GM12878 (cell line): ENCODE data around the gene FAM229A. TPM values are rescaled to one million over a fixed set of nuclear protein-coding genes. Genes with fewer than 3 reads are reported as not detected.

Experiments used
- BCL11A ChIP-seq: IDR thresholded peaks from 2 replicates; pipeline ENCODE4 v1.6.1; 2011; ENCODE audit warnings: low read depth, low read length
- BHLHE40 ChIP-seq, 2 experiments: fragments of 450-650 bp in 1 of 2; IDR thresholded peaks; 2 replicates each; pipeline ENCODE4 v1.6.1; 2011 to 2017; ENCODE audit warnings: low read depth in 2 of 2, borderline replicate concordance in 1 of 2, improper control_type of control experiment in 1 of 2, low read length in 1 of 2, mild to moderate bottlenecking in 1 of 2
- DPF2 ChIP-seq: fragments of 450-650 bp; IDR thresholded peaks from 2 replicates; pipeline ENCODE4 v1.6.1; 2017; ENCODE audit warnings: mild to moderate bottlenecking
- HDGF ChIP-seq: fragments of 450-650 bp; IDR thresholded peaks from 2 replicates; pipeline ENCODE4 v1.6.1; 2016; ENCODE audit warnings: antibody characterized with exemption
- IRF4 ChIP-seq: IDR thresholded peaks from 2 replicates; pipeline ENCODE4 v1.6.1; 2011; ENCODE audit warnings: low read depth, low read length
- MEF2B ChIP-seq: fragments of 450-650 bp; IDR thresholded peaks from 2 replicates; pipeline ENCODE4 v1.6.1; 2018; ENCODE audit warnings: mild to moderate bottlenecking, moderate library complexity; ENCODE audit not compliant: partially characterized antibody, poor library complexity, severe bottlenecking
- PML ChIP-seq: IDR thresholded peaks from 2 replicates; pipeline ENCODE4 v1.6.1; 2012; ENCODE audit warnings: low read length, inconsistent platforms
- POLR2A ChIP-seq: IDR thresholded peaks from 2 replicates; pipeline ENCODE4 v1.6.1; 2011; ENCODE audit warnings: low read depth, mild to moderate bottlenecking, low read length
- POLR2AphosphoS2 ChIP-seq: IDR thresholded peaks from 2 replicates; pipeline ENCODE4 v1.6.1; 2011; ENCODE audit warnings: low read depth, mild to moderate bottlenecking, low read length, improper control_type of control experiment, moderate library complexity
- POLR2AphosphoS5 ChIP-seq: IDR thresholded peaks from 2 replicates; pipeline ENCODE4 v1.6.1; 2011; ENCODE audit warnings: mild to moderate bottlenecking, low read length, inconsistent platforms
- RAD21 ChIP-seq: IDR thresholded peaks from 2 replicates; pipeline ENCODE4 v1.6.1; 2011; ENCODE audit warnings: mild to moderate bottlenecking, low read depth, low read length, moderate library complexity; ENCODE audit not compliant: insufficient read depth
- RCOR1 ChIP-seq: conservative IDR thresholded peaks from 2 replicates; pipeline ENCODE4 v1.6.1; 2012; ENCODE audit warnings: low read depth, low read length, improper control_type of control experiment
- RFX5 ChIP-seq: IDR thresholded peaks from 2 replicates; pipeline ENCODE4 v1.6.1; 2011; ENCODE audit warnings: low read depth, low read length, improper control_type of control experiment
- SMARCA5 ChIP-seq: fragments of 450-650 bp; IDR thresholded peaks from 2 replicates; pipeline ENCODE4 v1.6.1; 2017; ENCODE audit warnings: mild to moderate bottlenecking
- TCF3 ChIP-seq: IDR thresholded peaks from 2 replicates; pipeline ENCODE4 v1.6.1; 2012; ENCODE audit warnings: low read depth, mild to moderate bottlenecking, low read length, borderline replicate concordance; ENCODE audit not compliant: insufficient read depth
- WRNIP1 ChIP-seq: IDR thresholded peaks from 2 replicates; pipeline ENCODE4 v1.6.1; 2011; ENCODE audit warnings: low read depth, low read length, improper control_type of control experiment, borderline replicate concordance
- ZSCAN29 ChIP-seq: fragments of 450-650 bp; IDR thresholded peaks from 2 replicates; pipeline ENCODE4 v1.6.1; 2017; ENCODE audit warnings: mild to moderate bottlenecking, moderate library complexity
- polyA plus RNA-seq, 11 experiments: library from polyadenylated mRNA; depleted of rRNA in 4 of 11; unstranded in 6 of 11; stranded (reverse) in 5 of 11; fragments of >200 nt; fragmentation: Nextera tagmentation in 4 of 11; fragmentation: Illumina TruSeq in 1 of 11; extraction: Ambion mirVana in 4 of 11; extraction: Trizol in 1 of 11; gene quantifications; 1 replicate in 1 of 11; 2 replicates in 10 of 11; pipeline versions ENCODE4 v1.2.1 to v1.2.3, GENCODE V29; 2011 to 2016; ENCODE audit warnings: inconsistent platforms in 2 of 11, missing spikeins in 2 of 11, low read depth in 1 of 11
- total RNA-seq, 4 experiments: library from RNA; depleted of rRNA in 3 of 4; stranded (reverse); fragments of >200 nt in 3 of 4; fragmentation: Illumina TruSeq in 1 of 4; extraction: Trizol in 1 of 4; gene quantifications; 2 replicates each; pipeline versions ENCODE4 v1.2.1 to v1.2.3, GENCODE V29; 2013 to 2021
- TF ChIP-seq, protein P1 (sequence below): fragments of 450-650 bp; IDR thresholded peaks from 2 replicates; pipeline ENCODE4 v1.6.1; 2016; ENCODE audit warnings: mild to moderate bottlenecking
- TF ChIP-seq, protein P2 (sequence below): IDR thresholded peaks from 2 replicates; pipeline ENCODE4 v1.6.1; 2011; ENCODE audit warnings: borderline replicate concordance, low read depth, mild to moderate bottlenecking, moderate library complexity, mixed read lengths, low read length; ENCODE audit not compliant: insufficient read depth; ENCODE audit errors: extremely low read length

Gene FAM229A
- total and polyA plus RNA-seq, 10 of the 15 experiments (the other 5 are each of a cell fraction or from before 2014, with no cell fraction given) = 0.02 to 5.3 (median 1.4) TPM; not detected in 1

DNA sequence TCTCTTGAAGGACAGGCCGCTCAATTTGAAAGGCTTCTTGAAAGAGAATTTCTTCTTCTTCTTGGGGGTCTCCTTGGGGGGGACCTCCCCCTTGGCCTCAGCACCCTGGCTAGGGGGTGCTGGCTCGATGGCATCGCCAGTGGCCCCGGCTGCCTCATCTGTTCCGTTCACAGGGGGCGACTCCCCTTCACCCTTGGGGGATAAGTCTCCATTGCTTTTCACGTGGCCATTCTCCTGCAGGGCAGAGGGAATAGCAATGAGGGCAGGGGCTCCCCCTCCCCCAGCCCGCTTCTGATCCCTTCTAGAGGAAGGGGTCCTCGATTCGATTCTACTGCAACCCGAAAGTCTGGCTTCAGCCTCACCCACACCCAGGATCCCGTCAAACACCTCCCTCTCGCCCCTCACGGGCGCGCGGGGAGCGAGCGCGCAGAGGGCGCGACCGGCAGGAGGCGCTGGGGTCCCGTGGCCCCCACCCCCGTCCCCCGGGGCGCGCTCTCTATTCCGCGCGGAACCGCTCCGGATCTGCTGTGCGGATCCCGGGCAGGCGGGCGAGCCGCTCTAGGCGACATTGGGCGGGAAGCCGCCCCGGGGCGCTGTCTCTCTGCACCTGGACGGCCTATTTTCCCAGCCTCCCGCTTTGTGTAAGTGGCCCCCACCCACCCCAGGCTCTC, 27.3 kb downstream of the FAM229A start (continued):
- peak; percentile 50 to 74; a peak in 3 of 4 replicates for TF ChIP-seq BHLHE40 (IDR thresholded peaks at IDR 0.05; ENCODE audit: borderline replicate concordance in 1 of 2, low read depth in 2 of 2, low read length in 1 of 2)
- no peak for TF ChIP-seq BCL11A
- peak; percentile 46; the same call in 1 of the 2 replicates for TF ChIP-seq DPF2
- TF ChIP-seq TCF3 = 0 out of 2 replicates have a peak, but pooled peaks have one; percentile 27
- peak; percentile 13; the same call in 1 of the 2 replicates for TF ChIP-seq POLR2AphosphoS2
- peak; percentile 53 for TF ChIP-seq MEF2B
- TF ChIP-seq ZSCAN29 = no peak
- no peak for TF ChIP-seq IRF4
- TF ChIP-seq RAD21 = peak; percentile 60
- 0 out of 2 replicates have a peak, but pooled peaks have one; percentile 10 for TF ChIP-seq HDGF
- no peak for TF ChIP-seq PML
- TF ChIP-seq RFX5 = no peak
- TF ChIP-seq RCOR1 = no peak
- peak; percentile 97 for TF ChIP-seq SMARCA5
- no peak for TF ChIP-seq POLR2AphosphoS5
- TF ChIP-seq, protein P1, sequence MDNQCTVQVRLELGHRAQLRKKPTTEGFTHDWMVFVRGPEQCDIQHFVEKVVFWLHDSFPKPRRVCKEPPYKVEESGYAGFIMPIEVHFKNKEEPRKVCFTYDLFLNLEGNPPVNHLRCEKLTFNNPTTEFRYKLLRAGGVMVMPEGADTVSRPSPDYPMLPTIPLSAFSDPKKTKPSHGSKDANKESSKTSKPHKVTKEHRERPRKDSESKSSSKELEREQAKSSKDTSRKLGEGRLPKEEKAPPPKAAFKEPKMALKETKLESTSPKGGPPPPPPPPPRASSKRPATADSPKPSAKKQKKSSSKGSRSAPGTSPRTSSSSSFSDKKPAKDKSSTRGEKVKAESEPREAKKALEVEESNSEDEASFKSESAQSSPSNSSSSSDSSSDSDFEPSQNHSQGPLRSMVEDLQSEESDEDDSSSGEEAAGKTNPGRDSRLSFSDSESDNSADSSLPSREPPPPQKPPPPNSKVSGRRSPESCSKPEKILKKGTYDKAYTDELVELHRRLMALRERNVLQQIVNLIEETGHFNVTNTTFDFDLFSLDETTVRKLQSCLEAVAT = 0 out of 2 replicates have a peak, but pooled peaks have one; percentile 23
- peak; percentile 40; the same call in 1 of the 2 replicates for TF ChIP-seq POLR2A
- TF ChIP-seq, protein P2, sequence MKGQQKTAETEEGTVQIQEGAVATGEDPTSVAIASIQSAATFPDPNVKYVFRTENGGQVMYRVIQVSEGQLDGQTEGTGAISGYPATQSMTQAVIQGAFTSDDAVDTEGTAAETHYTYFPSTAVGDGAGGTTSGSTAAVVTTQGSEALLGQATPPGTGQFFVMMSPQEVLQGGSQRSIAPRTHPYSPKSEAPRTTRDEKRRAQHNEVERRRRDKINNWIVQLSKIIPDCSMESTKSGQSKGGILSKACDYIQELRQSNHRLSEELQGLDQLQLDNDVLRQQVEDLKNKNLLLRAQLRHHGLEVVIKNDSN = no peak
- TF ChIP-seq WRNIP1 = peak; percentile 29; the same call in 1 of the 2 replicates
